ENCODE measurements around the gene CRIP1.

GRCh38 chr14:105437723-105438500, 48.8 kb upstream of the CRIP1 start:
- TF ChIP-seq CTCF (IDR thresholded peaks at IDR 0.05; ENCODE audit: insufficient read depth, low read depth, low read length) (no peak), EZH2 (IDR thresholded peaks at IDR 0.05; ENCODE audit: insufficient read depth, low read length) (no peak)
